Epithelial cell of esophagus (primary cell): ENCODE results near the gene VOPP1.

Experiments
- DNase-seq: peaks from one replicate; pipeline ENCODE4 v3.0.0; 2010; ENCODE audit warnings: low read depth
- H3K4me3 ChIP-seq: 2 replicates; pipeline ENCODE4 v1.5.1; 2011; ENCODE audit warnings: mild to moderate bottlenecking, low read length, control low read depth
- CTCF ChIP-seq: IDR thresholded peaks from 2 replicates; pipeline ENCODE4 v1.5.1; 2011; ENCODE audit warnings: low read depth, mild to moderate bottlenecking, low read length, control low read depth, inconsistent platforms; ENCODE audit not compliant: insufficient read depth; ENCODE audit errors: missing control alignments

VOPP1 gene

DNA sequence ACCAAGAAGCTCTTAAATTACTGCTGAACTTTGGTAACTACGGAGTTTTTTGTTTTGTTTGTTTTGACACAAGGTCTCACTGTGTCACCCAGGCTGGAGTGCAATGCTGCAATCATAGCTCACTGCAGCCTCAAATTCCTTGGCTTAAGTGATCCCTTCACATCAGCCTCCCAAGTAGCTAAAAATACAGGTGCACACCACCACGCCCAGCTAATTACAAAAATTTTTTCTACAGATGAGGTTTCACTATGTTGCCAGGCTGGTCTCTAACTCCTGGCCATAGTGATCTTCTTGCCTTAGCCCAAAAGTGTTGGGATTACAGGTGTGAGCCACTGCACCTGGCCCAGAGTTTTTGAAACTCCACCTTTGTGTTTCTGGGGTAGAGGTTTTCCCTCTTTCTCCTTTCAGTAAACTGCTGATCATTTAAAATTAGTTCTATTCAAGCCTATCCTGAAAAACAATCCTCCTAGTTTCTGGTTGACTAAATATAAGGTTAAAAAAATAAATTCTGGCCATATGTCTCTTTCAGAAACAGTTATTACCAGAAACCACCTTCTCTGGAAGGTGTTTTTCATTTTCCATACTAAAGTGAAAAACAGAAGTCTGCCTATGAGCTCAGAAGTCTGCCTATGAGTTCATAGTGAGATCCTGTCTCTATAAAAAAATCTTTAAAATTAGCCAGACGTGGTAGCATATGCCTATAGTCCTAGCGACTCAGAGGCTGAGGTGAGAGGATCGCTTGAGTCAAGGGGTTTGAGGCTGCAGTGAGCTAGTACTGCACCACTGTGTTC, 63.9 kb downstream of the VOPP1 start:
- H3K4me3 ChIP-seq: no peak overlapping the region
- DNase-seq: no peak
- no peak for TF ChIP-seq CTCF

DNA sequence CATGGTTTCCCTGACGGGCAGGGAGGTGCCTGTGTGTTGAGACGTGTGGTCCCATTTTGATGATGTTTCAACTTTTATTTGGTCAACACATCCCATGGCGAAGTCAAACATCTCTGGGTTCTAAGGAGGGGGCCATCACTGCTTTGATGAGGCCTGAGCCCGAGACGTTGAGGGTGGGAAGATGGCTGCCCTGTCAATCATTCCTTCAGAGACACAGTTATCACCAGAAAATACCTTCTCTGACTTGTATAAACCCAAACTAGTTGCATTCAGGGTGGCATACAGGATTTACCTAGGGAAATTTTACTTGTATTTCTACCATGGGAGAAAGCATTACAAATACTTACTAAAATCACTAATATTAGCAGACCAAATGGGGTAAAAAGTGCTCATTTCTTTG, 64.6 kb downstream of the VOPP1 start:
- H3K4me3 ChIP-seq: no peak overlapping the region
- no peak for DNase-seq
- TF ChIP-seq CTCF: no peak

DNA sequence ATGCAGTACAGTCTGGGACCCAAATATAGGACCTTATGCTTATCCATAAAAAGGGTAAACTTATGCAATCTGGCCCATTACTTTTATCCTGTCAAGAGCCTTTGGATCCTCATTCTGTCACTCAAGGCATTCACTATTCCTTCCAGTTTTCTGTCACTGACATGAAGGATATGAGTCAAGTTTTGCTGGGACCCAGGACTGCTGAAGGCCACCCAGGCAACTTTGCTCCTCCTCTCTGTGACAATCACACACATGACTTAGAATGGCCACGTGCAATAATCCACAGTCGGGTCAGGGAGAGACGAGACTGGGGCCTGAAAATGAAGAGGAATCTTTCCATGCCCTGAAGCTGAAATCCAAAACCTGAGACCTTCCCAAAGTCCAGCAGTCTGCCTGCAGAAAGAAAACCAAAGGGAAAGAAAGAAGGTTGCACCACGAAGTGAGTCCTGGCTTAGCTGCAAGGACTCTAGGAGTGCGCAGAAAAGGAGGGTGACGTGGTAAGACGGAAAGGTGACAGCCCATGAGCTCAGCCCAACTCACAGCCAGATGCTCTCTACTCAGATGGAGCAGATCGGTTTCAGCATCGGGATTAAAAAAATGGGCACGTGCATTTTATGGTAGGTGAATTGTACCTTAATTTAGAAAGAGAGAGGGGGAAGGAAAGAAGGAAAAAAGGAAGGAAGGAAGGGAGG, 67.2 kb downstream of the VOPP1 start:
- H3K4me3 ChIP-seq: no peak overlapping the region
- TF ChIP-seq CTCF: no peak
- DNase-seq: no peak

DNA sequence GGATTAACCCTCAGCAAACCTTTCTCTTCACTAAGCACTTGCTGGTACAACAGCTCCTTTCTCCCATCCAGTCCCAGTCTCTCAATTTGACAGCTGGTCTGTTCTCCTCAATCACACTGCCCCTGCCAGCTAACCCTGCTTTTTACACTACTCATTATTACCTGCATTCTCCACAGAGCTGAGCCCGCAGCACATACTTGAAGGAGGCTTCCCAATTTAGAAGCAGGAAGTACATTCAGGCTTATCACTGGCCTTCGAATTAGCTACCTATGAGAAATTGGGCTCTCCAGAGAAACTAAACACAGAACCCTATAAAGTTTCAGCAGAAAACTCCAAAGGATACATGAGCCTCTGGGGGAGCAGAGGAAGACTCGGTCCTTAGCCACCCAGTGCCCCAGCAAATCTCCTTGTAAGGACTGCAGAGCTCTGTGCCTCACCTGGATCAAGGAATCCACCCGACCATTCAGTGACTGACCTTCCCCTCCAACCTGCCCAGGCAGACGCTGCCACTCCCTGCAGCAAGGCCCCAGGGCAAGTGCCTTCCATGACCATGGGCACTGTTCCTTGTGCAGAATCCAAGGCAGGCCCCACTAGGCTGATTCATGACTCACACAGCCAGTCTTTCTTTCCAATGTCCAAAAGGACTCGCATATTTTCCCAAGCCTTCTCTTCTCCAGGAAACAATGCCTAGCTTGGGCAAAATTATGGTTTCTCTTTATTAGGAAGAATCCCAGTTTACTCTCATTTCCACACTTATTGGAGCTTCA, 68.0 kb downstream of the VOPP1 start:
- TF ChIP-seq CTCF: no peak
- H3K4me3 ChIP-seq: no peak overlapping the region
- peak; percentile 47 for DNase-seq

DNA sequence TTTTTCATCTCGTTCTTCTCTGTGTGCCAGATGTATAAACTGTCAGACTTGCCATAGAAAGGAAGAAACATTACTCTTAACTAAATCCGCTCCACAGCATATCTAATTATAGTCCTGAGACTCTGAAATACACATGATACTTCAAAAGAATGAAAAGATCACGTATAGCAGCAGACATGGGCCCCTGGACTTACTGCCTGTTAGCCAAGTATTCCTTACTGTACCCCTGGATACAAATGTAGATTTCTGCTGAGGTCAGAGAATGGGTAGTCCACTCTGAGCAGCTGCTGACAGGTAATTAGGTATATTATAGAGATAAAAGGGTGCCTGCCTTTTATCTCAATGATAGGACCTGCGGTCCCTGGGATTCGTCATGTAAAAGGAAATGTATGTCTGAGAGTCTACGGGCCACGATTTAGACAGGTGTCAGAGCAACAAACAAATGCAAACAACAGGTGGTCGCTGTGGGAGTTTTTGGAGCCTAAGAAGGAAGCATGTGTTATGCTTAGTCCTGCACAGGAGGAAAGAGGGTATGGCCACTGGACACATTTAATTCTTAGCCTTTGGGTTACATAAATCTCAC, 69.4 kb downstream of the VOPP1 start:
- H3K4me3 ChIP-seq: no peak overlapping the region
- DNase-seq: no peak
- no peak for TF ChIP-seq CTCF

GRCh38 chr7:55502124-55502857, 70.0 kb downstream of the VOPP1 start:
- no peak for TF ChIP-seq CTCF
- H3K4me3 ChIP-seq: no peak overlapping the region

More at GRCh38 chr7:55502124-55502857, 70.0 kb downstream of the VOPP1 start:
- no peak for DNase-seq
